ENCODE results near the gene RSRC1. TPM values are rescaled to one million over a fixed set of nuclear protein-coding genes. Genes with fewer than 3 reads are reported as not detected.

RSRC1 gene
- total RNA-seq, 1 experiment from 2014 or later, result 35.8 TPM

- H3K4me3 Mint-ChIP-seq (ENCODE audit: unreplicated experiment), result no peak overlapping the region
- intact Hi-C loops (cut with micrococcal nuclease), result no loop called here
- H3K27ac Mint-ChIP-seq (ENCODE audit: low read depth, unreplicated experiment), result no peak overlapping the region
- H3K4me1 Mint-ChIP-seq (ENCODE audit: insufficient read depth, unreplicated experiment), result peaks cover 11% of the 10 kb centered on the region
- ChIA-PET CTCF (no interaction called here), POLR2A (no interaction called here)
- no TSS peak for BruUV-seq (replicated peaks)
- peaks cover 44% of the 10 kb centered on the region for H3K36me3 Mint-ChIP-seq (ENCODE audit: insufficient read depth, unreplicated experiment)
- TF ChIP-seq CTCF (IDR thresholded peaks at IDR 0.05; ENCODE audit: unreplicated experiment), result no peak
- no peaks in the 10 kb centered on the region for H3K27me3 Mint-ChIP-seq (ENCODE audit: insufficient read depth, unreplicated experiment)
- H3K9me3 Mint-ChIP-seq (ENCODE audit: unreplicated experiment), result no peaks in the 10 kb centered on the region
- DNase-seq (ENCODE audit: unreplicated experiment), result no peak
Measured at GRCh38 chr3:158128755-158129154, 18.9 kb downstream of the RSRC1 start.

GRCh38 chr3:158134363-158134762, 24.5 kb downstream of the RSRC1 start:
- Mint-ChIP-seq H3K27ac (ENCODE audit: low read depth, unreplicated experiment) (no peak overlapping the region), H3K9me3 (ENCODE audit: unreplicated experiment) (no peaks in the 10 kb centered on the region), H3K27me3 (ENCODE audit: insufficient read depth, unreplicated experiment) (no peaks in the 10 kb centered on the region), H3K36me3 (ENCODE audit: insufficient read depth, unreplicated experiment) (peaks cover 15% of the 10 kb centered on the region), H3K4me3 (ENCODE audit: unreplicated experiment) (no peak overlapping the region), H3K4me1 (ENCODE audit: insufficient read depth, unreplicated experiment) (no peaks in the 10 kb centered on the region)
- BruUV-seq (replicated peaks), result no TSS peak
- ChIA-PET CTCF (interaction anchor here (0.6 kb wide), 1 partner anchor 120 kb away, joined by 3 read pairs; no protein-coding TSS in a partner anchor), POLR2A (no interaction called here)
- DNase-seq (ENCODE audit: unreplicated experiment), result no peak
- TF ChIP-seq CTCF (IDR thresholded peaks at IDR 0.05; ENCODE audit: unreplicated experiment), result no peak
- intact Hi-C loops (cut with micrococcal nuclease), result no loop called here

- Mint-ChIP-seq H3K4me3 (ENCODE audit: unreplicated experiment) (no peak overlapping the region), H3K9me3 (ENCODE audit: unreplicated experiment) (no peaks in the 10 kb centered on the region), H3K36me3 (ENCODE audit: insufficient read depth, unreplicated experiment) (peaks cover 13% of the 10 kb centered on the region), H3K4me1 (ENCODE audit: insufficient read depth, unreplicated experiment) (no peaks in the 10 kb centered on the region), H3K27ac (ENCODE audit: low read depth, unreplicated experiment) (no peak overlapping the region), H3K27me3 (ENCODE audit: insufficient read depth, unreplicated experiment) (no peaks in the 10 kb centered on the region)
- ChIA-PET POLR2A (interaction anchor here (1.5 kb wide), 1 partner anchor 13 kb away, joined by 4 read pairs; no protein-coding TSS in a partner anchor), CTCF (interaction anchor here (0.6 kb wide), 1 partner anchor 13 kb away, joined by 4 read pairs; no protein-coding TSS in a partner anchor)
- BruUV-seq (replicated peaks), result no TSS peak
- intact Hi-C loops (cut with micrococcal nuclease), result no loop called here
- no peak for TF ChIP-seq CTCF (IDR thresholded peaks at IDR 0.05; ENCODE audit: unreplicated experiment)
- no peak for DNase-seq (ENCODE audit: unreplicated experiment)
Measured at GRCh38 chr3:158140396-158140795, 30.5 kb downstream of the RSRC1 start.

GRCh38 chr3:158148218-158148617, 38.3 kb downstream of the RSRC1 start:
- peaks cover 7% of the 10 kb centered on the region for H3K4me1 Mint-ChIP-seq (ENCODE audit: insufficient read depth, unreplicated experiment)
- no peak for TF ChIP-seq CTCF (IDR thresholded peaks at IDR 0.05; ENCODE audit: unreplicated experiment)
- POLR2A ChIA-PET, result interaction anchor here (0.6 kb wide), 1 partner anchor 79 kb away, joined by 3 read pairs; no protein-coding TSS in a partner anchor
- no peak overlapping the region for H3K27ac Mint-ChIP-seq (ENCODE audit: low read depth, unreplicated experiment)
- CTCF ChIA-PET, result no interaction called here
- intact Hi-C loops (cut with micrococcal nuclease), result no loop called here
- BruUV-seq (replicated peaks), result no TSS peak
- H3K9me3 Mint-ChIP-seq (ENCODE audit: unreplicated experiment), result no peaks in the 10 kb centered on the region
- H3K4me3 Mint-ChIP-seq (ENCODE audit: unreplicated experiment), result no peak overlapping the region
- no peak for DNase-seq (ENCODE audit: unreplicated experiment)
- H3K27me3 Mint-ChIP-seq (ENCODE audit: insufficient read depth, unreplicated experiment), result no peaks in the 10 kb centered on the region
- H3K36me3 Mint-ChIP-seq (ENCODE audit: insufficient read depth, unreplicated experiment), result peaks cover 9% of the 10 kb centered on the region
